DND-41 (cell line): ENCODE measurements around the gene GPC4.

Experiments
- EZH2 ChIP-seq: IDR thresholded peaks from 3 replicates; pipeline ENCODE4 v1.6.1; 2012; ENCODE audit warnings: borderline replicate concordance, low read depth, mild to moderate bottlenecking, moderate library complexity, low read length, inconsistent platforms; ENCODE audit not compliant: severe bottlenecking
- TF ChIP-seq, protein P1 (sequence below): IDR thresholded peaks from 2 replicates; pipeline ENCODE4 v1.5.1; 2012; ENCODE audit warnings: borderline replicate concordance, low read length, moderate library complexity, mild to moderate bottlenecking; ENCODE audit not compliant: poor library complexity, severe bottlenecking; ENCODE audit errors: extremely low read depth

DNA sequence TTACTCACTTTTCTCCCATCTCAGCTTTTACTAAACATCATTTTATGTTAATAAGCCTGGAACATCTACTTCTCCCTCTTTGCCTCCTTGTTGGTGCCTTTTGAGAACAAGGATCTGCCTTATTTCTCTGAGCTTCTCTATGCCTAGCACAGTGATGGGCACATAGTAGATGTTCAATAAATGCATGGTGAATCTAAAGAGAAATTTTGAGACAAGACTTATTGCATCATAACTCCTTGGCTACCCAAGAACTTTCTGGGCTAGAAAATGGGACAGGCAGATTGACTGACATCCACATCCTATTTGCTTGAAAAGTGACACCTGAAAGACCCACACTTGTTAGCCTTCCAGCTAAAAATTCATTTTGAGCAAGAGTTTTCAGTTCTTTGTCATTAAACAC is 109.9 kb downstream of the GPC4 start:
- TF ChIP-seq EZH2 = no peak
- TF ChIP-seq, protein P1, sequence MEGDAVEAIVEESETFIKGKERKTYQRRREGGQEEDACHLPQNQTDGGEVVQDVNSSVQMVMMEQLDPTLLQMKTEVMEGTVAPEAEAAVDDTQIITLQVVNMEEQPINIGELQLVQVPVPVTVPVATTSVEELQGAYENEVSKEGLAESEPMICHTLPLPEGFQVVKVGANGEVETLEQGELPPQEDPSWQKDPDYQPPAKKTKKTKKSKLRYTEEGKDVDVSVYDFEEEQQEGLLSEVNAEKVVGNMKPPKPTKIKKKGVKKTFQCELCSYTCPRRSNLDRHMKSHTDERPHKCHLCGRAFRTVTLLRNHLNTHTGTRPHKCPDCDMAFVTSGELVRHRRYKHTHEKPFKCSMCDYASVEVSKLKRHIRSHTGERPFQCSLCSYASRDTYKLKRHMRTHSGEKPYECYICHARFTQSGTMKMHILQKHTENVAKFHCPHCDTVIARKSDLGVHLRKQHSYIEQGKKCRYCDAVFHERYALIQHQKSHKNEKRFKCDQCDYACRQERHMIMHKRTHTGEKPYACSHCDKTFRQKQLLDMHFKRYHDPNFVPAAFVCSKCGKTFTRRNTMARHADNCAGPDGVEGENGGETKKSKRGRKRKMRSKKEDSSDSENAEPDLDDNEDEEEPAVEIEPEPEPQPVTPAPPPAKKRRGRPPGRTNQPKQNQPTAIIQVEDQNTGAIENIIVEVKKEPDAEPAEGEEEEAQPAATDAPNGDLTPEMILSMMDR = no peak
